H1 (cell line): ENCODE data around the gene HOXB5. TPM values are rescaled to one million over a fixed set of nuclear protein-coding genes. Genes with fewer than 3 reads are reported as not detected.
A peak's percentile ranks its signal among the peaks of the same experiment; 100 is the strongest.

Source experiments
- CTCF ChIA-PET: fragments of 300-600 bp; sonication (Branson Sonifier 250); formaldehyde crosslinking; loops from one replicate; lab custom pipeline; 2021; ENCODE audit not compliant: partially characterized antibody; lab: Charles Lee
- POLR2A ChIA-PET: fragments of 300-600 bp; sonication (Branson Sonifier 250); formaldehyde crosslinking; loops from one replicate; lab custom pipeline; 2021; ENCODE audit warnings: inconsistent platforms; ENCODE audit not compliant: partially characterized antibody; lab: Charles Lee
- DNase-seq, 2 experiments: peaks; one replicate each; pipeline versions ENCODE4 v3.0.0 to v3.0.0-alpha.2; 2010 to 2022; ENCODE audit warnings: low spot score in 2 of 2, low read depth in 1 of 2, mixed read lengths in 1 of 2
- FAIRE-seq: peaks from 2 replicates; lab custom pipeline; 2011; peaks lifted over from hg19 to GRCh38; lab: Jason Lieb, UNC
- H2AFZ ChIP-seq: 2 replicates; pipeline ENCODE4 v1.8.1; 2012; ENCODE audit warnings: low read length, inconsistent platforms
- H2AK5ac ChIP-seq: 2 replicates; pipeline ENCODE4 v1.6.1; 2013; ENCODE audit warnings: low read depth, low read length
- H2BK120ac ChIP-seq: replicated peaks from 2 replicates; pipeline ENCODE3; 2013; ENCODE audit warnings: low read depth, low read length, inconsistent platforms
- H2BK12ac ChIP-seq: 2 replicates; pipeline ENCODE4 v1.6.1; 2013; ENCODE audit warnings: low read depth, low read length
- H2BK15ac ChIP-seq: 2 replicates; pipeline ENCODE4 v1.6.1; 2013; ENCODE audit warnings: low read length
- H2BK20ac ChIP-seq: 2 replicates; pipeline ENCODE4 v1.6.1; 2013; ENCODE audit warnings: low read length
- H2BK5ac ChIP-seq: 2 replicates; pipeline ENCODE4 v1.6.1; 2013; ENCODE audit warnings: low read depth, low read length
- H3K14ac ChIP-seq: 2 replicates; pipeline ENCODE4 v1.6.1; 2013; ENCODE audit warnings: inconsistent platforms; ENCODE audit not compliant: insufficient read length
- H3K18ac ChIP-seq: 2 replicates; pipeline ENCODE4 v1.6.1; 2013; ENCODE audit warnings: low read length; ENCODE audit errors: extremely low read depth
- H3K23ac ChIP-seq: 2 replicates; pipeline ENCODE4 v1.6.1; 2013; ENCODE audit warnings: inconsistent platforms; ENCODE audit not compliant: insufficient read length
- H3K23me2 ChIP-seq: 2 replicates; pipeline ENCODE4 v1.6.1; 2013; ENCODE audit warnings: low read depth, low read length
- H3K27ac ChIP-seq: 2 replicates; pipeline ENCODE4 v1.6.1; 2011; ENCODE audit warnings: low read depth, low read length, inconsistent platforms
- H3K27me3 ChIP-seq, 4 experiments: replicated peaks in 1 of 4; 1 replicate in 1 of 4; 2 replicates in 3 of 4; pipeline versions ENCODE4 v1.6.1 to v1.8.1; 2011 to 2013; ENCODE audit warnings: low read length in 3 of 4, mild to moderate bottlenecking in 3 of 4, inconsistent platforms in 2 of 4, mixed read lengths in 2 of 4, moderate library complexity in 1 of 4; ENCODE audit not compliant: control insufficient read depth in 3 of 4, insufficient read depth in 3 of 4; ENCODE audit errors: extremely low read depth in 1 of 4
- H3K36me3 ChIP-seq, 4 experiments: 2 replicates each; pipeline versions ENCODE4 v1.6.1 to v1.8.1; 2011 to 2013; ENCODE audit warnings: mild to moderate bottlenecking in 4 of 4, low read length in 3 of 4, moderate library complexity in 2 of 4, control low read depth in 1 of 4, inconsistent platforms in 1 of 4; ENCODE audit not compliant: insufficient read depth in 4 of 4, control insufficient read depth in 2 of 4
- H3K4ac ChIP-seq: replicated peaks from 2 replicates; pipeline ENCODE3; 2013; ENCODE audit warnings: low read length, low read depth, mixed read lengths, inconsistent platforms; ENCODE audit not compliant: insufficient read length
- H3K4me1 ChIP-seq, 4 experiments: replicated peaks in 1 of 4; 1 replicate in 1 of 4; 2 replicates in 3 of 4; pipeline versions ENCODE4 v1.6.1 to v1.8.1; 2011 to 2013; ENCODE audit warnings: low read length in 3 of 4, inconsistent platforms in 2 of 4, mixed read lengths in 1 of 4; ENCODE audit not compliant: insufficient read depth in 4 of 4, control insufficient read depth in 3 of 4
- H3K4me2 ChIP-seq, 2 experiments: 2 replicates each; pipeline versions ENCODE4 v1.6.1 to v1.8.1; 2011 to 2013; ENCODE audit warnings: low read depth in 2 of 2, low read length in 2 of 2, control low read depth in 1 of 2, inconsistent platforms in 1 of 2, mild to moderate bottlenecking in 1 of 2; ENCODE audit not compliant: insufficient read depth in 1 of 2
- H3K4me3 ChIP-seq, 4 experiments: fragments of 200-600, 300-600 bp in 1 of 4; sonication (generic), shearing (Covaris generic), sonication (Bioruptor Twin) in 1 of 4; 2 replicates each; pipeline versions ENCODE4 v1.5.1 to v1.8.1; 2011 to 2016; ENCODE audit warnings: low read length in 4 of 4, low read depth in 3 of 4, control low read depth in 2 of 4, inconsistent platforms in 2 of 4, mild to moderate bottlenecking in 2 of 4, mixed read lengths in 1 of 4, moderate library complexity in 1 of 4; ENCODE audit not compliant: insufficient read depth in 2 of 4; ENCODE audit errors: extremely low read depth in 1 of 4
- H3K56ac ChIP-seq: replicated peaks from 2 replicates; pipeline ENCODE3; 2013; ENCODE audit warnings: low read depth, mild to moderate bottlenecking, mixed read lengths, low read length, inconsistent platforms; ENCODE audit not compliant: insufficient read length
- H3K79me1 ChIP-seq: 2 replicates; pipeline ENCODE4 v1.6.1; 2013; ENCODE audit warnings: low read depth, low read length, control low read depth
- H3K79me2 ChIP-seq, 2 experiments: 2 replicates each; pipeline versions ENCODE4 v1.6.1 to v1.8.1; 2012 to 2013; ENCODE audit warnings: low read length in 2 of 2, mild to moderate bottlenecking in 2 of 2, inconsistent platforms in 1 of 2; ENCODE audit not compliant: insufficient read depth in 2 of 2, control insufficient read depth in 1 of 2
- H3K9ac ChIP-seq, 4 experiments: replicated peaks in 1 of 4; 1 replicate in 1 of 4; 2 replicates in 3 of 4; pipeline versions ENCODE4 v1.6.1 to v1.8.1; 2011 to 2013; ENCODE audit warnings: low read depth in 3 of 4, low read length in 3 of 4, control low read depth in 2 of 4, mild to moderate bottlenecking in 2 of 4, moderate library complexity in 2 of 4, inconsistent platforms in 1 of 4; ENCODE audit errors: extremely low read depth in 1 of 4
- H3K9me3 ChIP-seq, 2 experiments: 2 replicates each; pipeline versions ENCODE4 v1.6.1 to v1.8.1; 2012 to 2013; ENCODE audit warnings: mild to moderate bottlenecking in 2 of 2, moderate library complexity in 2 of 2, control low read depth in 1 of 2, inconsistent platforms in 1 of 2, low read depth in 1 of 2, low read length in 1 of 2, mixed read lengths in 1 of 2; ENCODE audit not compliant: insufficient read depth in 2 of 2
- H4K20me1 ChIP-seq, 2 experiments: replicated peaks in 1 of 2; 2 replicates each; pipeline versions ENCODE3 to v1.8.1; 2011 to 2013; ENCODE audit warnings: inconsistent platforms in 2 of 2, low read length in 2 of 2, mild to moderate bottlenecking in 1 of 2; ENCODE audit not compliant: insufficient read depth in 2 of 2, control insufficient read depth in 1 of 2
- H4K5ac ChIP-seq: 2 replicates; pipeline ENCODE4 v1.6.1; 2013; ENCODE audit warnings: low read length, low read depth, mixed read lengths, inconsistent platforms; ENCODE audit not compliant: insufficient read length
- H4K8ac ChIP-seq: 2 replicates; pipeline ENCODE4 v1.8.0; 2013; ENCODE audit warnings: mild to moderate bottlenecking, moderate library complexity, low read length, inconsistent platforms; ENCODE audit not compliant: insufficient read depth; ENCODE audit errors: extremely low read depth
- H4K91ac ChIP-seq: replicated peaks from 2 replicates; pipeline ENCODE3; 2013; ENCODE audit warnings: low read length, mixed read lengths, inconsistent platforms; ENCODE audit not compliant: insufficient read length
- ASH2L ChIP-seq: fragments of 200-600, 300-600 bp; sonication (generic); IDR thresholded peaks from one replicate; pipeline ENCODE4 v1.7.1; 2017; ENCODE audit warnings: low read length
- CBX8 ChIP-seq: fragments of 300-800, 300-1000 bp; sonication (generic); IDR thresholded peaks from 2 replicates; pipeline ENCODE4 v1.7.1; 2016; ENCODE audit warnings: low read depth, low read length, borderline replicate concordance
- CREB1 ChIP-seq: IDR thresholded peaks from 2 replicates; pipeline ENCODE4 v1.6.1; 2012; ENCODE audit warnings: inconsistent platforms
- EZH2 ChIP-seq: fragments of 200-600 bp; sonication (generic); IDR thresholded peaks from 2 replicates; pipeline ENCODE4 v1.7.1; 2012; ENCODE audit warnings: low read depth, mild to moderate bottlenecking, moderate library complexity, low read length, inconsistent platforms; ENCODE audit not compliant: severe bottlenecking
- GABPA ChIP-seq: IDR thresholded peaks from 2 replicates; pipeline ENCODE4 v1.6.1; 2011; ENCODE audit warnings: mild to moderate bottlenecking, low read length, moderate library complexity, borderline replicate concordance; ENCODE audit not compliant: insufficient read depth
- RXRA ChIP-seq: IDR thresholded peaks from 2 replicates; pipeline ENCODE4 v1.6.1; 2011; ENCODE audit warnings: low read depth, mild to moderate bottlenecking, low read length, moderate library complexity; ENCODE audit not compliant: insufficient read depth
- SUZ12 ChIP-seq: fragments of 200-600 bp; sonication (generic); IDR thresholded peaks from 2 replicates; pipeline ENCODE4 v1.6.1; 2012; ENCODE audit warnings: mild to moderate bottlenecking, inconsistent platforms, low read length, moderate library complexity, mixed read lengths
- WGBS, 2 experiments: shearing (Covaris generic) in 1 of 2; methylation state at CpG; one replicate each; pipeline versions ENCODE4 v1.1.6 to v1.1.7; 2013 to 2015; ENCODE audit warnings: low lambda C conversion rate in 2 of 2, mixed read lengths in 2 of 2, inconsistent platforms in 1 of 2, low coverage in 1 of 2, missing lambda C conversion rate in 1 of 2; ENCODE audit not compliant: insufficient replicate concordance in 2 of 2, insufficient coverage in 1 of 2, insufficient read length in 1 of 2; ENCODE audit errors: extremely low coverage in 1 of 2, missing lambda C conversion rate in 1 of 2; 5-methylcytosine and 5-hydroxymethylcytosine counted together
- polyA plus RNA-seq, 7 experiments: library from polyadenylated mRNA; depleted of rRNA in 3 of 7; stranded (reverse) in 5 of 7; unstranded in 2 of 7; fragments of >200 nt in 5 of 7; fragments of 200-250 nt in 2 of 7; gene quantifications; 1 replicate in 5 of 7; 2 replicates in 1 of 7; 4 replicates in 1 of 7; pipeline versions ENCODE4 v1.2.1 to v1.2.3, GENCODE V29; 2011 to 2013; ENCODE audit warnings: missing spikeins in 2 of 7, mixed read lengths in 2 of 7
- total RNA-seq: library from RNA; stranded (reverse); fragmentation: NEBNext Ultra II Directional; extraction: Animal tissue kit (Norgen Biotek cat#: 25700); gene quantifications from 2 replicates; pipeline ENCODE4 v1.2.1, GENCODE V29; 2021
- TF ChIP-seq, protein P1 (sequence below): IDR thresholded peaks from 2 replicates; pipeline ENCODE4 v1.6.1; 2012; ENCODE audit warnings: low read length, inconsistent platforms
- TF ChIP-seq, protein P2 (sequence below): IDR thresholded peaks from 2 replicates; pipeline ENCODE4 v1.6.1; 2012; ENCODE audit warnings: inconsistent platforms

HOXB5 gene
- total and polyA plus RNA-seq, 2 of the 8 experiments (the other 6 are each of a cell fraction or from before 2014, with no cell fraction given), result not detected

DNA sequence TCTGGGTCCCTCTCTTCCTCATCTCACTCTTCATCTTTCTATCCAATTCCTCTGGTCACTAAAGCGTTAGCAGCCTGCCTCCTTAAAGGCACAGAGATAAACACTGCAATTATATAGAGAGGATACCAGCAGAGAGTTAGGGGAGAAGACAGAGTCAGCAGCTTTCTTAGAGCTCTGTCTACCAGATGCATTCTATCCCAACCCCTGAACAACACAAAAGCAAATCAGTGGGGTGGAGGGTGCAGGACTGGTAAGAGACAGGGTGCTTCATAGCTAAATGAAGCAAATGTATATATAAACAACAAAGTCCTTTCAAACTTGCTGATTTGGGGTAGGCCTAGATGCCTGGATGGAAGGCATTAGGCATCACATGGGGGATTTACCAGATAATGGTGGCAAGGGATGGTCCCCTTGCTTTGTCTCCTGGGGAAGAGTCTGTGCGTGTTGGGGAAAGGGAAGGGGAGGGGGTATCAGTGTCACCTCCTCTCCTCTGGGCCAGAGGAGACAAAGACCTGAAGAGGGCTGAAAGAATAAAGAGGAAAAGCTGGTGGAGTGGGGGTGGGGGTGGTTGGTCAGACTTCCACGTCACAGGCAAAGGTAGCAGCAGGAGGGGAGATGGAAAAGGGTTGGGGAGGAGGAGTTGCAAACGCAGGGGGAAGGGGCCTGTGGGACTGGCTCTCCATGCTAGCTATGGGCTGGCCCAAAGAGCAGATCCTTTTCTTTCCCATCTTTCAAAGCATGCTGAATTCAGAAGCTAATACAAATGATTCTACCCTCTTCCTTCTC is 27.5 kb downstream of the HOXB5 start:
- Histone ChIP-seq H3K18ac (peak overlapping the region; percentile 22; the same call in 1 of the 2 replicates), H2BK15ac (0 out of 2 replicates have a peak overlapping the region, but pooled peaks have one; percentile 16), H4K91ac (no peak overlapping the region), H3K4me1 (peaks cover 0 to 5% (median 4%) of the 10 kb centered on the region in 4 experiments; a peak in 5 of 7 replicates), H3K4me3 (no peak overlapping the region), H3K9me3 (no peaks in the 10 kb centered on the region), H3K4me2 (no peak overlapping the region), H3K23me2 (peaks cover 4% of the 10 kb centered on the region; the same call in 1 of the 2 replicates), H4K20me1 (peaks cover 2 to 34% of the 10 kb centered on the region in 2 experiments), H4K8ac (no peak overlapping the region), H2AFZ (no peak overlapping the region), H3K27ac (no peak overlapping the region), H2BK120ac (no peak overlapping the region), H3K9ac (no peak overlapping the region), H3K56ac (no peak overlapping the region), H4K5ac (no peak overlapping the region), H3K79me1 (no peaks in the 10 kb centered on the region), H3K14ac (no peak overlapping the region), H2BK5ac (no peak overlapping the region), H2BK12ac (peak overlapping the region; percentile 71), H3K4ac (no peak overlapping the region), H2AK5ac (peak overlapping the region; percentile 34; the same call in 1 of the 2 replicates), H2BK20ac (peak overlapping the region; percentile 41; the same call in 1 of the 2 replicates), H3K27me3 (peaks cover 99 to 100% (median 100%) of the 10 kb centered on the region in 4 experiments), H3K79me2 (no peaks in the 10 kb centered on the region), H3K36me3 (peaks cover 0 to 3% (median 0%) of the 10 kb centered on the region in 4 experiments; a peak in 1 of 8 replicates), H3K23ac (no peak overlapping the region)
- DNase-seq (no peak), FAIRE-seq (no peak)
- WGBS, 2 experiments, result 10% methylated on average over 3 of the region's 4 CpGs; no CpG with 5 or more reads in 1 of the 2 experiments
- ChIA-PET POLR2A (no interaction called here), CTCF (interaction anchor here (0.6 to 3.1 kb wide), 6 partner anchors 10 to 66 kb away, joined by 3 to 18 read pairs (median 4); no protein-coding TSS in a partner anchor)
- TF ChIP-seq SUZ12 (peak; percentile 3), CREB1 (0 out of 2 replicates have a peak, but pooled peaks have one; percentile 11), GABPA (no peak), RXRA (no peak), CBX8 (peak; percentile 74; the same call in 1 of the 2 replicates), ASH2L (no peak), EZH2 (peak; percentile 8)
- TF ChIP-seq, protein P1, sequence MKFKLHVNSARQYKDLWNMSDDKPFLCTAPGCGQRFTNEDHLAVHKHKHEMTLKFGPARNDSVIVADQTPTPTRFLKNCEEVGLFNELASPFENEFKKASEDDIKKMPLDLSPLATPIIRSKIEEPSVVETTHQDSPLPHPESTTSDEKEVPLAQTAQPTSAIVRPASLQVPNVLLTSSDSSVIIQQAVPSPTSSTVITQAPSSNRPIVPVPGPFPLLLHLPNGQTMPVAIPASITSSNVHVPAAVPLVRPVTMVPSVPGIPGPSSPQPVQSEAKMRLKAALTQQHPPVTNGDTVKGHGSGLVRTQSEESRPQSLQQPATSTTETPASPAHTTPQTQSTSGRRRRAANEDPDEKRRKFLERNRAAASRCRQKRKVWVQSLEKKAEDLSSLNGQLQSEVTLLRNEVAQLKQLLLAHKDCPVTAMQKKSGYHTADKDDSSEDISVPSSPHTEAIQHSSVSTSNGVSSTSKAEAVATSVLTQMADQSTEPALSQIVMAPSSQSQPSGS, result no peak
- TF ChIP-seq, protein P2, sequence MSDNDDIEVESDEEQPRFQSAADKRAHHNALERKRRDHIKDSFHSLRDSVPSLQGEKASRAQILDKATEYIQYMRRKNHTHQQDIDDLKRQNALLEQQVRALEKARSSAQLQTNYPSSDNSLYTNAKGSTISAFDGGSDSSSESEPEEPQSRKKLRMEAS, result no peak
